Neural crest cell (in vitro differentiated cells): ENCODE data around the gene RPH3AL. TPM values are rescaled to one million over a fixed set of nuclear protein-coding genes. Genes with fewer than 3 reads are reported as not detected.
"Not testable (repeated sequence)": the region's sequence is repeated elsewhere in the genome, so short reads cannot be mapped to it uniquely, and the experiment has no call there.

Source experiments
- DNase-seq: peaks from one replicate; pipeline ENCODE4 v3.0.0; 2021; ENCODE audit warnings: low read depth, mixed read lengths, low spot score
- H3K27ac Mint-ChIP-seq: one replicate; pipeline ENCODE4 v1.8.0; 2021; ENCODE audit warnings: mild to moderate bottlenecking, mixed read lengths; ENCODE audit not compliant: unreplicated experiment
- H3K27me3 Mint-ChIP-seq: 2 replicates; pipeline ENCODE4 v1.8.0; 2021; ENCODE audit warnings: low read depth, mild to moderate bottlenecking, mixed read lengths
- H3K36me3 Mint-ChIP-seq: 2 replicates; pipeline ENCODE4 v1.8.0; 2021; ENCODE audit warnings: low read depth, mild to moderate bottlenecking, mixed read lengths
- H3K4me1 Mint-ChIP-seq: 2 replicates; pipeline ENCODE4 v1.8.0; 2021; ENCODE audit warnings: mixed read lengths
- H3K4me3 Mint-ChIP-seq: one replicate; pipeline ENCODE4 v1.8.0; 2021; ENCODE audit warnings: mild to moderate bottlenecking, mixed read lengths
- H3K9me3 Mint-ChIP-seq: 2 replicates; pipeline ENCODE4 v1.8.0; 2021; ENCODE audit warnings: mixed read lengths
- CTCF ChIP-seq: fragments of 200-600 bp; sonication (generic); conservative IDR thresholded peaks from 2 replicates; pipeline ENCODE4 v1.5.0; 2021; ENCODE audit warnings: antibody characterized with exemption, mild to moderate bottlenecking
- total RNA-seq: library from RNA; stranded (reverse); gene quantifications from 2 replicates; pipeline ENCODE4 v1.2.1, GENCODE V29; 2021

RPH3AL gene
- total RNA-seq, 1 donor from 2014 or later = 1.9 TPM

GRCh38 chr17:216625-217024 is 136.0 kb downstream of the RPH3AL start:
- TF ChIP-seq CTCF = no peak
- no peaks in the 10 kb centered on the region for H3K27me3 Mint-ChIP-seq
- no peaks in the 10 kb centered on the region for H3K36me3 Mint-ChIP-seq
- no peaks in the 10 kb centered on the region for H3K4me1 Mint-ChIP-seq
- H3K4me3 Mint-ChIP-seq = no peak overlapping the region
- no peak for DNase-seq
- H3K27ac Mint-ChIP-seq = no peak overlapping the region
- H3K9me3 Mint-ChIP-seq = no peaks in the 10 kb centered on the region

- H3K4me1 Mint-ChIP-seq, H3K27me3 Mint-ChIP-seq, H3K9me3 Mint-ChIP-seq, H3K36me3 Mint-ChIP-seq, H3K4me3 Mint-ChIP-seq, DNase-seq: not testable (repeated sequence)
- peak overlapping the region; percentile 12 for H3K27ac Mint-ChIP-seq
Observed at GRCh38 chr17:215563-216478, 136.8 kb downstream of the RPH3AL start.

- TF ChIP-seq CTCF = no peak
- no peaks in the 10 kb centered on the region for H3K9me3 Mint-ChIP-seq
- no peaks in the 10 kb centered on the region for H3K4me1 Mint-ChIP-seq
- H3K36me3 Mint-ChIP-seq = no peaks in the 10 kb centered on the region
- H3K27me3 Mint-ChIP-seq = no peaks in the 10 kb centered on the region
- DNase-seq = no peak
- H3K27ac Mint-ChIP-seq = peak overlapping the region; percentile 12
- H3K4me3 Mint-ChIP-seq = no peak overlapping the region
Observed at GRCh38 chr17:214881-215331, 137.7 kb downstream of the RPH3AL start.

GRCh38 chr17:213286-214105 is 139.1 kb downstream of the RPH3AL start:
- no peaks in the 10 kb centered on the region for H3K36me3 Mint-ChIP-seq
- no peak for TF ChIP-seq CTCF
- no peaks in the 10 kb centered on the region for H3K4me1 Mint-ChIP-seq
- H3K9me3 Mint-ChIP-seq = no peaks in the 10 kb centered on the region
- H3K27ac Mint-ChIP-seq = no peak overlapping the region
- DNase-seq = no peak
- no peaks in the 10 kb centered on the region for H3K27me3 Mint-ChIP-seq
- H3K4me3 Mint-ChIP-seq = no peak overlapping the region

- peaks cover 6% of the 10 kb centered on the region for H3K27me3 Mint-ChIP-seq
- H3K27ac Mint-ChIP-seq = no peak overlapping the region
- DNase-seq = no peak
- H3K4me3 Mint-ChIP-seq = no peak overlapping the region
- H3K36me3 Mint-ChIP-seq = peaks cover 7% of the 10 kb centered on the region
- no peak for TF ChIP-seq CTCF
- peaks cover 8% of the 10 kb centered on the region for H3K9me3 Mint-ChIP-seq
- no peaks in the 10 kb centered on the region for H3K4me1 Mint-ChIP-seq
Observed at GRCh38 chr17:210402-210801, 142.2 kb downstream of the RPH3AL start.
